Tibial artery (tissue), 4 donors: Measurements from ENCODE around the gene JAKMIP1.

ENCODE experiments used
- DNase-seq, 2 donors: peaks; one replicate each; pipeline ENCODE4 v3.0.0-alpha.2; 2019
- H3K27ac ChIP-seq, 2 donors: fragments of 200-600 bp; sonication (generic) in 1 of 2; 1 replicate in 1 of 2; 2 replicates in 1 of 2; pipeline ENCODE4 v1.5.1; 2018 to 2019; ENCODE audit warnings: mild to moderate bottlenecking in 1 of 2
- H3K27me3 ChIP-seq, 2 donors: fragments of 200-600 bp; sonication (generic) in 1 of 2; one replicate each; pipeline versions ENCODE4 v1.5.1 to v1.6.0; 2016 to 2019
- H3K36me3 ChIP-seq, 3 donors: fragments of 200-600 bp; sonication (generic) in 2 of 3; one replicate each; pipeline ENCODE4 v1.5.1; 2016 to 2019; ENCODE audit warnings: mild to moderate bottlenecking in 2 of 3
- H3K4me1 ChIP-seq, 4 donors: fragments of 200-600 bp; sonication (generic) in 2 of 4; 1 replicate in 3 of 4; 2 replicates in 1 of 4; pipeline ENCODE4 v1.5.1; 2016 to 2019
- H3K4me3 ChIP-seq, 2 donors: fragments of 200-600 bp; sonication (generic) in 1 of 2; 1 replicate in 1 of 2; 2 replicates in 1 of 2; pipeline ENCODE4 v1.5.1; 2018 to 2019; ENCODE audit warnings: mild to moderate bottlenecking in 2 of 2
- H3K9me3 ChIP-seq, 3 donors: fragments of 200-600 bp; sonication (generic) in 1 of 3; one replicate each; pipeline ENCODE4 v1.5.1; 2016 to 2019
- CTCF ChIP-seq, 2 experiments: fragments of 200-600 bp in 1 of 2; fragments of 450-650 bp in 1 of 2; IDR thresholded peaks; one replicate each; pipeline ENCODE4 v1.5.1; 2017 to 2019; ENCODE audit warnings: antibody characterized with exemption in 2 of 2, mild to moderate bottlenecking in 1 of 2, moderate library complexity in 1 of 2
- intact Hi-C: fragments of 100-400 bp; cut with DNase I; formaldehyde crosslinking; loops from one replicate; pipeline ENCODE4 v1.15.0; 2023; ENCODE audit warnings: low total_unique reads

The JAKMIP1 gene

GRCh38 chr4:6119507-6120020 lies 80.8 kb downstream of the JAKMIP1 start:
- H3K27ac ChIP-seq: no peak overlapping the region
- peak; percentile 9 to 25 for DNase-seq
- no peaks in the 10 kb centered on the region for H3K4me1 ChIP-seq
- no peaks in the 10 kb centered on the region for H3K9me3 ChIP-seq
- H3K4me3 ChIP-seq: no peak overlapping the region
- no peaks in the 10 kb centered on the region for H3K36me3 ChIP-seq
- H3K27me3 ChIP-seq: peaks cover 0 to 13% of the 10 kb centered on the region in 2 donors
- no peak for TF ChIP-seq CTCF (IDR thresholded peaks at IDR 0.05)
- intact Hi-C loops: no loop called here

GRCh38 chr4:6118201-6118600 lies 82.1 kb downstream of the JAKMIP1 start:
- Histone ChIP-seq H3K27me3 (peaks cover 0 to 26% of the 10 kb centered on the region in 2 donors), H3K4me1 (no peaks in the 10 kb centered on the region), H3K4me3 (no peak overlapping the region), H3K36me3 (no peaks in the 10 kb centered on the region), H3K9me3 (no peaks in the 10 kb centered on the region), H3K27ac (no peak overlapping the region)
- TF ChIP-seq CTCF (IDR thresholded peaks at IDR 0.05): no peak
- intact Hi-C loops: no loop called here
- DNase-seq: peak in 1 of 2 donors; percentile 3

GRCh38 chr4:6116696-6117285 lies 83.6 kb downstream of the JAKMIP1 start:
- TF ChIP-seq CTCF (IDR thresholded peaks at IDR 0.05): no peak
- Histone ChIP-seq H3K9me3 (no peaks in the 10 kb centered on the region), H3K4me3 (no peak overlapping the region), H3K36me3 (no peaks in the 10 kb centered on the region), H3K27ac (no peak overlapping the region), H3K4me1 (no peaks in the 10 kb centered on the region), H3K27me3 (peaks cover 0 to 39% of the 10 kb centered on the region in 2 donors)
- DNase-seq: peak; percentile 10 to 29
- intact Hi-C loops: no loop called here

- no peak for DNase-seq
- Histone ChIP-seq H3K4me1 (no peaks in the 10 kb centered on the region), H3K9me3 (no peaks in the 10 kb centered on the region), H3K36me3 (no peaks in the 10 kb centered on the region), H3K27me3 (peaks cover 0 to 42% of the 10 kb centered on the region in 2 donors), H3K27ac (no peak overlapping the region), H3K4me3 (no peak overlapping the region)
- no peak for TF ChIP-seq CTCF (IDR thresholded peaks at IDR 0.05)
- intact Hi-C loops: no loop called here
These were observed 84.4 kb downstream of the JAKMIP1 start for GRCh38 chr4:6115746-6116586.

GRCh38 chr4:6115342-6115741 lies 85.0 kb downstream of the JAKMIP1 start:
- intact Hi-C loops: no loop called here
- Histone ChIP-seq H3K27ac (no peak overlapping the region), H3K36me3 (no peaks in the 10 kb centered on the region), H3K4me3 (no peak overlapping the region), H3K9me3 (no peaks in the 10 kb centered on the region), H3K27me3 (peaks cover 0 to 46% of the 10 kb centered on the region in 2 donors), H3K4me1 (no peaks in the 10 kb centered on the region)
- DNase-seq: no peak
- TF ChIP-seq CTCF (IDR thresholded peaks at IDR 0.05): no peak
